ENCODE measurements around the gene RTBDN.
A peak's percentile ranks its signal among the peaks of the same experiment; 100 is the strongest.
"Not testable (repeated sequence)": the region's sequence is repeated elsewhere in the genome, so short reads cannot be mapped to it uniquely, and the experiment has no call there.

RTBDN gene

DNA sequence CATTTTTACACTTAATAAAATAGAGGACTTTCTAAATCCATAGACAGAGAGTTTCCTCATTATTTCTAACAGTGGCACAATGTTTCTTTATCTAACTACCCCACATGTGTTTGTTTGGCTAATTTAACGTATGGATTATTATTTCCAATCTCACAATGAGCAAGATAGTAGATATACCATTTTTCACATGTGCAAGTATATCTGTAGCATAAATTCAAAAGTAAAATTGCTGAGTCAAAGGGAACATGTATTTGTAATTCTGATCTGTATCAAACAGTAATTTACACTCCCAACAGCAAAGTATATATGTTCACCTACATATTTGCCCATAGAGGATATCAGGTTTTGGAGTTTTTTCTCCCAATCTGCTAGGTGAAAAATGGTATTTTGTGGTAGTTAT is 22.3 kb upstream of the RTBDN start:
- no peak for DNase-seq (ENCODE audit: low read depth in 1 of 2, low spot score in 1 of 2)

DNA sequence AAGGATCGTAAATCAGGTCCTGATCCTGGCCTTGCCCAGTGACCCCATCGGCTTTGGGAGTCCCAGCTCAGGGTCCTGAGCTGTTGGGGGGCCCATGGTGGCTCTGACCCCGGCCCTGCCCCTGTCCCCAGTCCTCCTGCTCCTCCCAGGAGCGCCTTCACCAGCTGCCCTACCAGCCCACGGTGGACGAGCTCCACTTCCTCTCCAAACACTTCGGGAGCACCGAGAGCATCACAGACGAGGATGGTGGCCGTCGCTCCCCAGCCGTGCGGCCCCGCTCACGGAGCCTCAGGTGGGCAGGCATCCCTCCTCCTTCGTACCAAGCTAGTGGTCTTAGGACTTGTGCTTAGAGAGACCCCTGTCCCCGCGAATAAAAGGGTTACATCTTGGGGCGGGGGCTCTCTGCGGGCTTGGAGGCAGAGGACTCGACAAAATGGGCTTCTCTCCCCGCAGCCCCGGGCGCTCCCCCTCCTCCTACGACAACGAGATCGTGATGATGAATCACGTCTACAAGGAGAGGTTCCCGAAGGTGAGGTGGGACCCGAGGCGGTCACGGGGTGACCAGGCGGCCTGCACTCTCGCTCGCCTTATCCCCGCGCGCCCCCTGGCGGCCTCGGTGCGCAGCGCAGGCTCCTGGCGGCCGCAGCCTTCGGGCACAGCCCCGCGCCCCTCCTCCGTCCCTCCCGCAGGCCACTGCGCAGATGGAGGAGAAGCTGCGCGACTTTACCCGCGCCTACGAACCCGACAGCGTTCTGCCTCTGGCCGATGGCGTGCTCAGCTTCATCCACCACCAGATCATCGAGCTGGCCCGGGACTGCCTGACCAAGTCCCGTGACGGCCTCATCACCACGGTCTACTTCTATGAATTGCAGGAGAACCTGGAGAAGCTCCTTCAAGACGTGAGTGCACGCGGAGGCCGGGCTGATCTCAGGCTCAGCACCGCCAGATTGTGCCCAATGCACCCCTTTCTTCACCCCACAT is 13.1 kb upstream of the RTBDN start:
- TF ChIP-seq SPI1 (IDR thresholded peaks at IDR 0.05; ENCODE audit: borderline replicate concordance, low read depth), result peak; percentile 66; the same call in 1 of the 2 replicates
- TF ChIP-seq, protein P1, sequence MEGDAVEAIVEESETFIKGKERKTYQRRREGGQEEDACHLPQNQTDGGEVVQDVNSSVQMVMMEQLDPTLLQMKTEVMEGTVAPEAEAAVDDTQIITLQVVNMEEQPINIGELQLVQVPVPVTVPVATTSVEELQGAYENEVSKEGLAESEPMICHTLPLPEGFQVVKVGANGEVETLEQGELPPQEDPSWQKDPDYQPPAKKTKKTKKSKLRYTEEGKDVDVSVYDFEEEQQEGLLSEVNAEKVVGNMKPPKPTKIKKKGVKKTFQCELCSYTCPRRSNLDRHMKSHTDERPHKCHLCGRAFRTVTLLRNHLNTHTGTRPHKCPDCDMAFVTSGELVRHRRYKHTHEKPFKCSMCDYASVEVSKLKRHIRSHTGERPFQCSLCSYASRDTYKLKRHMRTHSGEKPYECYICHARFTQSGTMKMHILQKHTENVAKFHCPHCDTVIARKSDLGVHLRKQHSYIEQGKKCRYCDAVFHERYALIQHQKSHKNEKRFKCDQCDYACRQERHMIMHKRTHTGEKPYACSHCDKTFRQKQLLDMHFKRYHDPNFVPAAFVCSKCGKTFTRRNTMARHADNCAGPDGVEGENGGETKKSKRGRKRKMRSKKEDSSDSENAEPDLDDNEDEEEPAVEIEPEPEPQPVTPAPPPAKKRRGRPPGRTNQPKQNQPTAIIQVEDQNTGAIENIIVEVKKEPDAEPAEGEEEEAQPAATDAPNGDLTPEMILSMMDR (IDR thresholded peaks at IDR 0.05; ENCODE audit: insufficient read depth, low read length), result peak; percentile 91
- TF ChIP-seq GABPA (IDR thresholded peaks at IDR 0.05; ENCODE audit: low read depth), result no peak
- no peak for TF ChIP-seq POLR2AphosphoS5 (IDR thresholded peaks at IDR 0.05; ENCODE audit: low read depth)
- TF ChIP-seq, protein P2, sequence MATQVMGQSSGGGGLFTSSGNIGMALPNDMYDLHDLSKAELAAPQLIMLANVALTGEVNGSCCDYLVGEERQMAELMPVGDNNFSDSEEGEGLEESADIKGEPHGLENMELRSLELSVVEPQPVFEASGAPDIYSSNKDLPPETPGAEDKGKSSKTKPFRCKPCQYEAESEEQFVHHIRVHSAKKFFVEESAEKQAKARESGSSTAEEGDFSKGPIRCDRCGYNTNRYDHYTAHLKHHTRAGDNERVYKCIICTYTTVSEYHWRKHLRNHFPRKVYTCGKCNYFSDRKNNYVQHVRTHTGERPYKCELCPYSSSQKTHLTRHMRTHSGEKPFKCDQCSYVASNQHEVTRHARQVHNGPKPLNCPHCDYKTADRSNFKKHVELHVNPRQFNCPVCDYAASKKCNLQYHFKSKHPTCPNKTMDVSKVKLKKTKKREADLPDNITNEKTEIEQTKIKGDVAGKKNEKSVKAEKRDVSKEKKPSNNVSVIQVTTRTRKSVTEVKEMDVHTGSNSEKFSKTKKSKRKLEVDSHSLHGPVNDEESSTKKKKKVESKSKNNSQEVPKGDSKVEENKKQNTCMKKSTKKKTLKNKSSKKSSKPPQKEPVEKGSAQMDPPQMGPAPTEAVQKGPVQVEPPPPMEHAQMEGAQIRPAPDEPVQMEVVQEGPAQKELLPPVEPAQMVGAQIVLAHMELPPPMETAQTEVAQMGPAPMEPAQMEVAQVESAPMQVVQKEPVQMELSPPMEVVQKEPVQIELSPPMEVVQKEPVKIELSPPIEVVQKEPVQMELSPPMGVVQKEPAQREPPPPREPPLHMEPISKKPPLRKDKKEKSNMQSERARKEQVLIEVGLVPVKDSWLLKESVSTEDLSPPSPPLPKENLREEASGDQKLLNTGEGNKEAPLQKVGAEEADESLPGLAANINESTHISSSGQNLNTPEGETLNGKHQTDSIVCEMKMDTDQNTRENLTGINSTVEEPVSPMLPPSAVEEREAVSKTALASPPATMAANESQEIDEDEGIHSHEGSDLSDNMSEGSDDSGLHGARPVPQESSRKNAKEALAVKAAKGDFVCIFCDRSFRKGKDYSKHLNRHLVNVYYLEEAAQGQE (IDR thresholded peaks at IDR 0.05; ENCODE audit: insufficient replicate concordance, low read depth), result no peak
- H3K4me3 ChIP-seq (replicated peaks; ENCODE audit: insufficient read depth, low read length), result no peak overlapping the region
- DNase-seq (ENCODE audit: low read depth in 1 of 2, low spot score in 1 of 2), result peak; percentile 64 to 77
- H3K27ac ChIP-seq (replicated peaks), result no peak overlapping the region
- peaks cover 2% of the 10 kb centered on the region for H3K27me3 ChIP-seq (ENCODE audit: insufficient read depth, poor library complexity, severe bottlenecking)

More for the DNA sequence above, 22.3 kb upstream of the RTBDN start:
- H3K27me3 ChIP-seq (ENCODE audit: insufficient read depth, poor library complexity, severe bottlenecking), result no peaks in the 10 kb centered on the region
- H3K27ac ChIP-seq (replicated peaks), result no peak overlapping the region
- TF ChIP-seq GABPA (IDR thresholded peaks at IDR 0.05; ENCODE audit: low read depth) (no peak), POLR2AphosphoS5 (IDR thresholded peaks at IDR 0.05; ENCODE audit: low read depth) (no peak), SPI1 (IDR thresholded peaks at IDR 0.05; ENCODE audit: borderline replicate concordance, low read depth) (no peak)
- TF ChIP-seq, protein P1 (IDR thresholded peaks at IDR 0.05; ENCODE audit: insufficient read depth, low read length), result no peak
- TF ChIP-seq, protein P2 (IDR thresholded peaks at IDR 0.05; ENCODE audit: insufficient replicate concordance, low read depth), result no peak
- H3K4me3 ChIP-seq (replicated peaks; ENCODE audit: insufficient read depth, low read length), result no peak overlapping the region

DNA sequence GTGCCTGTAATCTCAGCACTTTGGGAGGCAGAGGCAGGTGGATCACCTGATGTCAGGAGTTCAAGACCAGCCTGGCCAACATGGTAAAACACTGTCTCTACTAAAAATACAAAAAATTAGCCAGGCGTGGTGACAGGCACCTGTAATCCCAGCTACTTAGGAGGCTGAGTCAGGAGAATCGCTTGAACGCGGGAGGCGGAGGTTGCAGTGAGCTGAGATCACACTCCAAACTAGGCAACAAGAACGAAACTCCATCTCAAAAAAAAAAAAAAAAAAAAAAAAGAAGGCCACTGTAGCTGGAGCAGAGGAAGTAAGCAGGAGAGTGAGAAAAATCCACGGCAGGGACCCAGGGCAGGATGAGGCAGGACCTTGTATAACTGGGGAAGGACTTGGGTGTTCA is 12.2 kb upstream of the RTBDN start:
- not testable (repeated sequence) for H3K27me3 ChIP-seq (ENCODE audit: insufficient read depth, poor library complexity, severe bottlenecking); DNase-seq (ENCODE audit: low read depth in 1 of 2, low spot score in 1 of 2); H3K27ac ChIP-seq (replicated peaks); H3K4me3 ChIP-seq (replicated peaks; ENCODE audit: insufficient read depth, low read length)

DNA sequence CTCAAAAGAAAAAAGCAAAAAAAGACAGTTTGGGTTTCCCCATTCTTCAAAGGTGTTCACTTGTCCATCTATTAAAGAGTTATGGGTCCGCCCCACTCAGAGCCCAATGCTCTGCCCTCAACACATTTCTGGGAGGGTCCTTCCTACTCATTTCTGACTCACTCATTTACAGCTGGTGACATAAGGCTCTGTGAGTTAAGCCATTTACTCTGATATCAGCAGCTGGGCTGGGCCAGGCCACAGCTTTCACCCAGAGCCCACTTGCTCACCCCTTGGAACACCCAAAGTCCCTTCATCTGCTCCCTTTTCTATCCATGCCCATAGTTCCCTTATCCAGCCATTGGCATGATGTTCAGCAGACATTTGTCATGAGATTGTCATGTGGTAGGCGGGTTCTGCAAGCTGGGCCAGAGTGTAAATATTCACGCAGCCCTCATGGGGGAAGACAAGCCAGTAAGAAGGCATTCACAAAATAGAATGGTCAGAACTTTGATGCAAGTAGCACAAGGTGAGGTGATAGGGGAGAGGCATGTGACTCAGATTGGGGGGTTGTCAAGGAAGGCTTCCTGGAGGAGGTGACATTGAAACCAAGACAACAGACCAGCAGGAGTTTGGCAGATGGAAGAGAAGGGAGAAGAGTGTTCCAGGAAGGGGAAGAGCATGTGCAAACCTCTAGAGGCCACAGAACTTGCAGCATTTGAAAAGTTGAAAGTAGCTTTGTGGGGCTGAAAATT is 9.8 kb upstream of the RTBDN start:
- no peak overlapping the region for H3K4me3 ChIP-seq (replicated peaks; ENCODE audit: insufficient read depth, low read length)
- no peak overlapping the region for H3K27ac ChIP-seq (replicated peaks)
- no peak for TF ChIP-seq GABPA (IDR thresholded peaks at IDR 0.05; ENCODE audit: low read depth)
- TF ChIP-seq POLR2AphosphoS5 (IDR thresholded peaks at IDR 0.05; ENCODE audit: low read depth), result no peak
- TF ChIP-seq, protein P1 (IDR thresholded peaks at IDR 0.05; ENCODE audit: insufficient read depth, low read length), result no peak
- no peak for TF ChIP-seq SPI1 (IDR thresholded peaks at IDR 0.05; ENCODE audit: borderline replicate concordance, low read depth)
- TF ChIP-seq, protein P2 (IDR thresholded peaks at IDR 0.05; ENCODE audit: insufficient replicate concordance, low read depth), result no peak
- peaks cover 28% of the 10 kb centered on the region for H3K27me3 ChIP-seq (ENCODE audit: insufficient read depth, poor library complexity, severe bottlenecking)
- DNase-seq (ENCODE audit: low read depth in 1 of 2, low spot score in 1 of 2), result no peak

Measured in HL-60 (cell line).